Activated T-helper 1 cell treated with anti-CD3 and anti-CD28 coated beads, Interleukin-12 subunit alpha, Interleukin-12 subunit beta, Interleukin-2, Interleukin-4 antibody, amounts not matched to agents 30 ng/mL and 10 ng/mL and 1 ng/mL, durations not matched to agents 14 hours and 24 hours and 36 hours (primary cell): ENCODE data around the gene MBP. TPM values are rescaled to one million over a fixed set of nuclear protein-coding genes. Genes with fewer than 3 reads are reported as not detected.
A peak's percentile ranks its signal among the peaks of the same experiment; 100 is the strongest.

Experiments used
- DNase-seq: peaks from one replicate; pipeline ENCODE4 v3.0.0; 2021; ENCODE audit warnings: low spot score
- H3K27ac Mint-ChIP-seq: one replicate; pipeline ENCODE4 v1.8.0; 2021; ENCODE audit warnings: mild to moderate bottlenecking, mixed read lengths
- H3K27me3 Mint-ChIP-seq: one replicate; pipeline ENCODE4 v1.8.0; 2022; ENCODE audit warnings: mild to moderate bottlenecking, moderate library complexity, mixed read lengths; ENCODE audit not compliant: insufficient read depth
- H3K36me3 Mint-ChIP-seq: one replicate; pipeline ENCODE4 v1.8.0; 2021; ENCODE audit warnings: low read depth, mixed read lengths
- H3K4me1 Mint-ChIP-seq: one replicate; pipeline ENCODE4 v1.8.0; 2021; ENCODE audit warnings: low read depth, mixed read lengths
- H3K4me3 Mint-ChIP-seq: one replicate; pipeline ENCODE4 v1.8.0; 2021; ENCODE audit warnings: mild to moderate bottlenecking, moderate library complexity, mixed read lengths
- H3K9me3 Mint-ChIP-seq: one replicate; pipeline ENCODE4 v1.8.0; 2021; ENCODE audit warnings: mixed read lengths
- intact Hi-C: fragments of 100-400 bp; cut with micrococcal nuclease; formaldehyde crosslinking; loops from one replicate; pipeline ENCODE4 v1.15.1; 2024
- total RNA-seq: library from RNA; stranded (reverse); gene quantifications from 2 replicates; pipeline ENCODE4 v1.2.3, GENCODE V29; 2022

The MBP gene
- total RNA-seq, 1 donor from 2014 or later: 63.6 TPM

- Mint-ChIP-seq H3K27ac (no peak overlapping the region), H3K9me3 (no peaks in the 10 kb centered on the region), H3K4me1 (peaks cover 70% of the 10 kb centered on the region), H3K4me3 (no peak overlapping the region), H3K36me3 (peaks cover 38% of the 10 kb centered on the region), H3K27me3 (no peaks in the 10 kb centered on the region)
- intact Hi-C loops: no loop called here
- no peak for DNase-seq
These were observed 45.8 kb downstream of the MBP start for GRCh38 chr18:77086656-77087392.

DNA sequence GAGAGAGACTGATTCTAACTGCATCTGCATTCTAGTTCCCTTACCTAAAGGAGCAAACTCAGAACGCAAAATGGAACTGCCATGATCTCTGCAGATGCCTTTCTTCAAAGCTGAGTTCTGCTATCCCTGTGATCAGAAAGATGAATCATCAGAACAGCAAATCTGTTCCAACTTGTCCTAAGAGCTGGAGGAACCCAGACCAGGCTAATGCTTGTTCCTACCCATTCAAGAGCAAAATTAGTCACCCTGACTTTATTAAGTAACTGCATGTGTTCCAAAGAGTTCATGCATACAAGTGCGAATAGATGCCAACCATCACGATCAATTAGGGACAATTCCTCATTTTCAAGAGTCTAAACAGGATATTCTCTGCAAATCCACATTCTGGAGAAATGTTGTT lies 46.5 kb downstream of the MBP start:
- Mint-ChIP-seq H3K9me3 (no peaks in the 10 kb centered on the region), H3K27ac (peak overlapping the region; percentile 5), H3K27me3 (no peaks in the 10 kb centered on the region), H3K36me3 (peaks cover 38% of the 10 kb centered on the region), H3K4me1 (peaks cover 72% of the 10 kb centered on the region), H3K4me3 (no peak overlapping the region)
- intact Hi-C loops: no loop called here
- no peak for DNase-seq

GRCh38 chr18:77084688-77085035 lies 47.9 kb downstream of the MBP start:
- H3K9me3 Mint-ChIP-seq: no peaks in the 10 kb centered on the region
- H3K4me3 Mint-ChIP-seq: no peak overlapping the region
- peak overlapping the region; percentile 31 for H3K27ac Mint-ChIP-seq
- intact Hi-C loops: no loop called here
- peaks cover 38% of the 10 kb centered on the region for H3K36me3 Mint-ChIP-seq
- no peaks in the 10 kb centered on the region for H3K27me3 Mint-ChIP-seq
- no peak for DNase-seq
- H3K4me1 Mint-ChIP-seq: peaks cover 67% of the 10 kb centered on the region

GRCh38 chr18:77082316-77082955 lies 50.1 kb downstream of the MBP start:
- H3K27ac Mint-ChIP-seq: peak overlapping the region; percentile 43
- H3K36me3 Mint-ChIP-seq: peaks cover 41% of the 10 kb centered on the region
- H3K4me1 Mint-ChIP-seq: peaks cover 71% of the 10 kb centered on the region
- no peaks in the 10 kb centered on the region for H3K27me3 Mint-ChIP-seq
- no peak overlapping the region for H3K4me3 Mint-ChIP-seq
- DNase-seq: no peak
- intact Hi-C loops: no loop called here
- H3K9me3 Mint-ChIP-seq: no peaks in the 10 kb centered on the region

- peak overlapping the region; percentile 19 for H3K27ac Mint-ChIP-seq
- DNase-seq: no peak
- peak overlapping the region; percentile 31 for H3K4me3 Mint-ChIP-seq
- H3K4me1 Mint-ChIP-seq: peaks cover 70% of the 10 kb centered on the region
- no peaks in the 10 kb centered on the region for H3K27me3 Mint-ChIP-seq
- H3K9me3 Mint-ChIP-seq: no peaks in the 10 kb centered on the region
- intact Hi-C loops: no loop called here
- peaks cover 40% of the 10 kb centered on the region for H3K36me3 Mint-ChIP-seq
These were observed 51.2 kb downstream of the MBP start for GRCh38 chr18:77081390-77081778.

DNA sequence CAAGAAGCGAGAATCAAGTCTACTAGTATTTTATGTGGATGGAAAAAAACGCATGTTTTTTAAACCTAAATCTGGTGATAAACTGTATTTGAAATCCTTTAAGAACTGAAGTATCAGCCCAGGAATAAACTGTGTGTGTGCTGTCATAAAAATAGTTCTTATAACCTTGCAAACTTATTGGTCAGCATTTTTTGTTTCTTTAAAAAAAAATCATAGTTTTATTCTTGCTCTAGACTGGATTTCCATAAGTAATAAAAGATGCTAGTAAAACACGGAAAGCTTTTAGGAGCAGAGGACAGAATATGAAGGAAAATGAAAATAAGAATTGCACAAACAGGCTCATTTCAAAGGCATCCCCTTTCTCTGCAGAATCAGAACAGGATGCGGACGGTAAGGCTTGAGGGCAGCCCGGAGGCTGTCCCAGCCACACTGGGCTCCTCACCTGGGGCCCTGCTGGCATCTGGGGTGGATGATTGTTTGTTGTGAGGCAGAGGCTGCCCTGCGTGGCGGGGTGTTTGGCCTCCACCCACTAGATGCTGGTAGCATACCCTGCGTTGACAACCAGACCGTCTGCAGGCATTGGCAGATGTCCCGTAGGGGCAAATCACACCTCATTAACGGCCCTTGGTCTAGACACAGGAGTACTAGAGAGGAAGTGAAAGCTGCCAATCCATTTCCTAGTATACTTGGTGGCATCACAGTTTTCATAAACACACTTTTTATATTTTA lies 52.5 kb downstream of the MBP start:
- intact Hi-C loops: no loop called here
- Mint-ChIP-seq H3K27me3 (no peaks in the 10 kb centered on the region), H3K4me3 (no peak overlapping the region), H3K4me1 (peaks cover 66% of the 10 kb centered on the region), H3K27ac (no peak overlapping the region), H3K36me3 (peaks cover 38% of the 10 kb centered on the region), H3K9me3 (no peaks in the 10 kb centered on the region)
- DNase-seq: no peak

GRCh38 chr18:77079088-77079487 lies 53.5 kb downstream of the MBP start:
- Mint-ChIP-seq H3K27me3 (no peaks in the 10 kb centered on the region), H3K27ac (no peak overlapping the region), H3K4me3 (no peak overlapping the region), H3K9me3 (no peaks in the 10 kb centered on the region), H3K36me3 (peaks cover 37% of the 10 kb centered on the region), H3K4me1 (peaks cover 65% of the 10 kb centered on the region)
- no peak for DNase-seq
- intact Hi-C loops: no loop called here

DNA sequence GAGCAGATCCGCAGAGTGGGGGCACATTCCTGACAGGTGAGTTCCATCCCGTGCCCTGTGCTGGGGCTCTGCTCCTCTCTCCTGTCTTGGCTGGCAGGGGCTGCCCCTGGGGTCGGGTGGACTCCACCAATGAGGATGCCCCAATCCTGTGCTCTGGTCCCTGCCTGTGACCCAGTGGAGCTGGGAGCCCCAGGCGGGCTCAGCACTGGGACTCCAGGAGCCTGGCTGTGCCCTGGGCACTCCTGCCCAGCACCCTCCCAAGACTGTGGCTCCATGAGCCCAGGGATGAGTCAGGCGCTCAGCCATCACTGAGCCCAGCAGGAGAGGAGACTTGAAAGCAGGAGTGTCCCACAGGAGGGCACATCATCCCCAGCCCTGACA lies 53.9 kb downstream of the MBP start:
- H3K27me3 Mint-ChIP-seq: no peaks in the 10 kb centered on the region
- H3K4me1 Mint-ChIP-seq: peaks cover 65% of the 10 kb centered on the region

GRCh38 chr18:77077941-77078689 lies 54.5 kb downstream of the MBP start:
- Mint-ChIP-seq H3K27ac (peak overlapping the region; percentile 4), H3K27me3 (no peaks in the 10 kb centered on the region), H3K4me1 (peaks cover 65% of the 10 kb centered on the region), H3K4me3 (no peak overlapping the region), H3K9me3 (no peaks in the 10 kb centered on the region), H3K36me3 (peaks cover 37% of the 10 kb centered on the region)
- intact Hi-C loops: no loop called here
- no peak for DNase-seq

More for the DNA sequence above, 53.9 kb downstream of the MBP start:
- H3K4me3 Mint-ChIP-seq: no peak overlapping the region
- peaks cover 35% of the 10 kb centered on the region for H3K36me3 Mint-ChIP-seq
- H3K9me3 Mint-ChIP-seq: no peaks in the 10 kb centered on the region
- H3K27ac Mint-ChIP-seq: peak overlapping the region; percentile 4
- DNase-seq: no peak
- intact Hi-C loops: no loop called here

DNA sequence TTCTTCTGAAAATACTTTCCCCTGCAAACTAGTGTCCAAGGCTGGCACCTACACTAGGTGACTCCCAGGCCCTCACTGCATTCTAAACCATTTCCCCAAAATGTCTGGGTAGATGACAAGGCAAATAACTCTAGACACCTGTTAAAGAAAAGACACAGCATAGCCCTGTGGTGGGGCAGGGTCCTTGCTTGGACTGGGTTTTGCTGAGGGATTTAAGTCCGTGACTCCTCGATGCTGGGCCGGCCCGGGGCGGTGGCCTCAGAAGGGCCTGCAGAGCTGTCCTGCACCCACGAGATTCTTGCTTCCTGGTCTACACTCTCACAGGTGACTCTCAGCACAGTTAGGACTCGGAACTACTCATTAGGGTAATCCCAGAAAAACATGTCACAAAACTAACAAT lies 55.2 kb downstream of the MBP start:
- Mint-ChIP-seq H3K9me3 (no peaks in the 10 kb centered on the region), H3K27me3 (no peaks in the 10 kb centered on the region), H3K27ac (no peak overlapping the region), H3K36me3 (peaks cover 35% of the 10 kb centered on the region), H3K4me1 (peaks cover 65% of the 10 kb centered on the region), H3K4me3 (no peak overlapping the region)
- intact Hi-C loops: no loop called here
- DNase-seq: no peak

- Mint-ChIP-seq H3K36me3 (peaks cover 42% of the 10 kb centered on the region), H3K27ac (no peak overlapping the region), H3K4me1 (peaks cover 66% of the 10 kb centered on the region), H3K4me3 (no peak overlapping the region), H3K9me3 (no peaks in the 10 kb centered on the region), H3K27me3 (no peaks in the 10 kb centered on the region)
- DNase-seq: no peak
- intact Hi-C loops: no loop called here
These were observed 56.5 kb downstream of the MBP start for GRCh38 chr18:77076111-77076510.

DNA sequence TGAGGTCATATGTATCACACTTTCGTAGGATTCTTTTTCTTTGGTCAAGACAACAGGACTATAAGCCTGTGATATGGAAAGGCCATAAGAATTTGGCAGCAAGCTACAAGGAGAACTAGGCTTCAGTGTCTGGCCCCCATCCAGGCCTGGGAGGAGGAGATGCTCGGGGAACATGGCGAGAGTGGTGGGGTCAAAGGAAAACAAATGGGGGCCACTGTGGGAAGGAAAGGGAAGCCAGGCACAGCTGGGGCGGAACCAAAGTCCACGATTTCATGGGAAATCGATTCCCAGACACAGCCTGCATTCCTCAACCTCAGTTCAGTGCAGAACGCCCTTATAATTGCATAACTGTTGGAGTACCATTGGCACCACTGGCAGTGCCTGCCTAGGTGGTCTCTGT lies 58.2 kb downstream of the MBP start:
- H3K4me1 Mint-ChIP-seq: peaks cover 78% of the 10 kb centered on the region
- H3K4me3 Mint-ChIP-seq: no peak overlapping the region
- H3K27ac Mint-ChIP-seq: peak overlapping the region; percentile 50
- H3K9me3 Mint-ChIP-seq: no peaks in the 10 kb centered on the region
- H3K27me3 Mint-ChIP-seq: no peaks in the 10 kb centered on the region
- no peak for DNase-seq
- intact Hi-C loops: no loop called here
- H3K36me3 Mint-ChIP-seq: peaks cover 43% of the 10 kb centered on the region
